PC-9 (cell line): Measurements from ENCODE around the gene IL16. TPM values are rescaled to one million over a fixed set of nuclear protein-coding genes. Genes with fewer than 3 reads are reported as not detected.

ENCODE experiments used
- BruUV-seq: library from RNA; stranded (reverse); fragments of 400-500 nt; replicated peaks from 2 replicates; lab custom pipeline; 2021; lab: Mats Ljungman, UMichigan
- CTCF ChIA-PET: fragments of 300-600 bp; sonication (Branson Sonifier 250); formaldehyde crosslinking; loops from one replicate; lab custom pipeline; 2022; ENCODE audit warnings: antibody characterized with exemption; lab: Charles Lee
- POLR2A ChIA-PET: fragments of 300-600 bp; sonication (Branson Sonifier 250); formaldehyde crosslinking; loops from one replicate; lab custom pipeline; 2022; ENCODE audit warnings: antibody characterized with exemption; ENCODE audit not compliant: unreplicated experiment; lab: Charles Lee
- DNase-seq, 2 experiments: peaks; one replicate each; pipeline versions ENCODE4 v3.0.0 to v3.0.0-alpha.2; 2015 to 2022; ENCODE audit warnings: mixed read lengths in 1 of 2
- H2AFZ ChIP-seq: fragments of 200-600 bp; sonication (generic); 2 replicates; pipeline ENCODE4 v1.8.1; 2017; ENCODE audit warnings: antibody characterized with exemption
- H3F3A ChIP-seq: fragments of 200-600 bp; sonication (generic); 2 replicates; pipeline ENCODE4 v1.8.1; 2017; ENCODE audit warnings: antibody characterized with exemption, mild to moderate bottlenecking, low read depth; ENCODE audit not compliant: insufficient read depth
- H3K27ac ChIP-seq: fragments of 200-600 bp; sonication (generic); 2 replicates; pipeline ENCODE4 v1.6.1; 2016; ENCODE audit warnings: mixed run types
- H3K27me3 ChIP-seq: fragments of 200-600 bp; sonication (generic); 2 replicates; pipeline ENCODE4 v1.6.1; 2016; ENCODE audit warnings: low read depth, mixed run types; ENCODE audit not compliant: insufficient read depth
- H3K36me3 ChIP-seq: fragments of 200-600 bp; sonication (generic); 2 replicates; pipeline ENCODE4 v1.6.1; 2016; ENCODE audit warnings: low read depth, mixed run types
- H3K4me1 ChIP-seq: fragments of 200-600 bp; sonication (generic); replicated peaks from 2 replicates; pipeline ENCODE4 v1.6.1; 2016; ENCODE audit warnings: mixed run types; ENCODE audit not compliant: insufficient read depth
- H3K4me2 ChIP-seq: fragments of 200-600 bp; sonication (generic); 2 replicates; pipeline ENCODE4 v1.6.1; 2017; ENCODE audit warnings: mixed run types
- H3K4me3 ChIP-seq: fragments of 200-600 bp; sonication (generic); 2 replicates; pipeline ENCODE4 v1.6.1; 2016; ENCODE audit warnings: mixed run types
- H3K79me2 ChIP-seq: fragments of 200-600 bp; sonication (generic); 2 replicates; pipeline ENCODE4 v1.6.1; 2017; ENCODE audit warnings: low read depth, mixed run types
- H3K9me2 ChIP-seq: fragments of 200-600 bp; sonication (generic); 2 replicates; pipeline ENCODE4 v1.8.1; 2017; ENCODE audit warnings: mild to moderate bottlenecking; ENCODE audit not compliant: insufficient read depth
- H3K9me3 ChIP-seq: fragments of 200-600 bp; sonication (generic); 2 replicates; pipeline ENCODE4 v1.8.1; 2016; ENCODE audit warnings: low read depth; ENCODE audit not compliant: insufficient read depth
- H4K20me1 ChIP-seq: fragments of 200-600 bp; sonication (generic); 2 replicates; pipeline ENCODE4 v1.8.1; 2017; ENCODE audit not compliant: insufficient read depth
- EZH2 ChIP-seq: fragments of 200-600 bp; sonication (generic); IDR thresholded peaks from 2 replicates; pipeline ENCODE4 v1.8.0; 2017; ENCODE audit warnings: antibody characterized with exemption, low read depth
- intact Hi-C: fragments of 100-400 bp; cut with micrococcal nuclease; formaldehyde crosslinking; loops from one replicate; pipeline ENCODE4 v1.10.0; 2022; ENCODE audit not compliant: unreplicated experiment
- total RNA-seq: library from RNA; stranded (reverse); gene quantifications from 2 replicates; pipeline ENCODE4 v1.2.3, GENCODE V29; 2021
- TF ChIP-seq, protein P1 (sequence below): fragments of 200-600 bp; sonication (generic); conservative IDR thresholded peaks from 2 replicates; pipeline ENCODE4 v1.6.1; 2017; ENCODE audit warnings: mixed run types, antibody characterized with exemption, mild to moderate bottlenecking, moderate library complexity

IL16 gene
- total RNA-seq, 1 experiment from 2014 or later = 0.50 TPM

DNA sequence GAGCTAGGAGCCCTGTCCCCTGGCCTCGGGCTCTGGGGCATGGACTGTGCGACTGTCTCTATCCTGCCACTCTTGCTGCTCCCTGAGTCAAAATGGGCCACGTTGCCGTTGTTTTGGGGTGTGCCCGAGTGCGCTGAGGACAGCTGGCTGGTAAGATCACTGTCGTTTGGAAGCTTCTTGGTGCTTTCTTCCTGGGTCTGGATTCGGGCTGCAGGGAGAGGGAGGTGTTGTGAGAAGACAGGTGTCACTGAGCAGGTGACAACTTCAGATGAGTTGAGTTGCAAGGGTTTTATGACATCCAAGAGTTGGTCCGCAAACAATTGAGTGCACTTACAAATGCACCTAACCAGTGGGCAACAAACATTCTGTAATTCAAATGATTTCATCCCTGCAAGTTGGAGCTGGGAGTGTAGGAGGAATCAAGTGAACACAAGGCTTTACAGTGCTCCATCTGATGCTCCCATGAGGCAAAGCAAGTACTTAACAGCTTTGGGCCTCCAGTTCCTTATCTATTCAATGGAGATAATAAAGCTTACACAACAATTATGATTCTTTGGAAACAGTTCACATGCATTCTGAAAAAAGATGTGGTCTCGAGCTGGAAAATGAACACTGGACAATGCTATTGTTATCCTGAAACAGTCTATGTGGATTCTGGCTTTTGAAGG lies 138.2 kb downstream of the IL16 start:
- BruUV-seq = no TSS peak
- H3K27me3 ChIP-seq = peaks cover 48% of the 10 kb centered on the region
- no peaks in the 10 kb centered on the region for H3K9me2 ChIP-seq
- no peaks in the 10 kb centered on the region for H3K9me3 ChIP-seq
- H3K4me1 ChIP-seq = no peaks in the 10 kb centered on the region
- no peak for DNase-seq
- H3F3A ChIP-seq = no peaks in the 10 kb centered on the region
- H3K4me2 ChIP-seq = no peak overlapping the region
- H3K79me2 ChIP-seq = no peaks in the 10 kb centered on the region
- POLR2A ChIA-PET = no interaction called here
- H3K27ac ChIP-seq = no peak overlapping the region
- no peak overlapping the region for H3K4me3 ChIP-seq
- CTCF ChIA-PET = no interaction called here
- no peak overlapping the region for H2AFZ ChIP-seq
- intact Hi-C loops = no loop called here
- TF ChIP-seq, protein P1, sequence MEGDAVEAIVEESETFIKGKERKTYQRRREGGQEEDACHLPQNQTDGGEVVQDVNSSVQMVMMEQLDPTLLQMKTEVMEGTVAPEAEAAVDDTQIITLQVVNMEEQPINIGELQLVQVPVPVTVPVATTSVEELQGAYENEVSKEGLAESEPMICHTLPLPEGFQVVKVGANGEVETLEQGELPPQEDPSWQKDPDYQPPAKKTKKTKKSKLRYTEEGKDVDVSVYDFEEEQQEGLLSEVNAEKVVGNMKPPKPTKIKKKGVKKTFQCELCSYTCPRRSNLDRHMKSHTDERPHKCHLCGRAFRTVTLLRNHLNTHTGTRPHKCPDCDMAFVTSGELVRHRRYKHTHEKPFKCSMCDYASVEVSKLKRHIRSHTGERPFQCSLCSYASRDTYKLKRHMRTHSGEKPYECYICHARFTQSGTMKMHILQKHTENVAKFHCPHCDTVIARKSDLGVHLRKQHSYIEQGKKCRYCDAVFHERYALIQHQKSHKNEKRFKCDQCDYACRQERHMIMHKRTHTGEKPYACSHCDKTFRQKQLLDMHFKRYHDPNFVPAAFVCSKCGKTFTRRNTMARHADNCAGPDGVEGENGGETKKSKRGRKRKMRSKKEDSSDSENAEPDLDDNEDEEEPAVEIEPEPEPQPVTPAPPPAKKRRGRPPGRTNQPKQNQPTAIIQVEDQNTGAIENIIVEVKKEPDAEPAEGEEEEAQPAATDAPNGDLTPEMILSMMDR = no peak
- no peak for TF ChIP-seq EZH2
- no peaks in the 10 kb centered on the region for H4K20me1 ChIP-seq
- no peaks in the 10 kb centered on the region for H3K36me3 ChIP-seq

DNA sequence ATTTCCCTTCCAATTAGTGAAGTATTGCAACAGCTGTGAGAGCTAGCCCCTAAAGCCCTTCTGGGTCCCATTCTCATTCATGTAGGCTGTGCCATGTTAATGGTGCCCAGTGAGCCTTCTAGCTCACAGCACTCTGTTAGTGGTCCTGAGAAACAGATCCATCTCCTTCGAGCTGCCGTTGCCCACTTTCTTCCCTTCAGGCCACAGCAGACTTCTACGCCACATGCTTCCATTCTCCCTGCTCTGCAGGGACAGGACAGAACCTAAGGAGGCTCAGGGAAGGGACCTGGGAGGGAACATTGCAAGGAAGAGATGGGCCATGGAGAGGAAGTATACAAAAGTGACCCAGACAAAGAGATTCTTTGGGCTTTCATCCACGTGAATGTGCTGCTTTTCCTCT lies 139.0 kb downstream of the IL16 start:
- no peak overlapping the region for H3K4me2 ChIP-seq
- no peaks in the 10 kb centered on the region for H3K36me3 ChIP-seq
- no peaks in the 10 kb centered on the region for H3K9me2 ChIP-seq
- no peaks in the 10 kb centered on the region for H3F3A ChIP-seq
- no peak overlapping the region for H2AFZ ChIP-seq
- POLR2A ChIA-PET = no interaction called here
- H3K9me3 ChIP-seq = no peaks in the 10 kb centered on the region
- TF ChIP-seq, protein P1 = no peak
- no peak for TF ChIP-seq EZH2
- no peak for DNase-seq
- CTCF ChIA-PET = no interaction called here
- no peak overlapping the region for H3K27ac ChIP-seq
- intact Hi-C loops = loop anchor here (1.0 kb wide), 1 partner anchor 60 kb away; no protein-coding TSS in a partner anchor
- H3K4me3 ChIP-seq = no peak overlapping the region
- H3K79me2 ChIP-seq = no peaks in the 10 kb centered on the region
- H3K27me3 ChIP-seq = peaks cover 47% of the 10 kb centered on the region
- no peaks in the 10 kb centered on the region for H3K4me1 ChIP-seq
- BruUV-seq = no TSS peak
- H4K20me1 ChIP-seq = no peaks in the 10 kb centered on the region

DNA sequence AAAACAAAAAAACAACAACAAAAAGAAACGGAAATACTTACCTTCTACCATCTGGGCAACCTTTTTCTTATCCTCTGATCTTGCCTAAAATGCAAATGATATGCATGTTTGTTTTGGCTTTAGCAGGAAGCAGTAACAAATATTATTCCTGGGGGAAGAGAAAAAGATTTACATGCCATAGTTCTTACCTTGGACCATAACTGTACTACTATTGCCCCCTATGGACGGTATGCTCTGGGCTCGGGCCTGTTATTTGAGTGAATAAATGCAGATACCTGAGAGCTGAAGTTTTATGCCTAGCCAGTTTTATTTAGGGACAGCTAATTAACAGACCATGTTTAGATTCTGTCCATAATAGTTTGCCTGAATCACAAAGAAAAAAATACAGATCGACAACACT lies 139.9 kb downstream of the IL16 start:
- CTCF ChIA-PET = interaction anchor here (0.7 kb wide), 1 partner anchor 960 kb away, joined by 3 read pairs; no protein-coding TSS in a partner anchor
- H3K4me2 ChIP-seq = no peak overlapping the region
- H3K36me3 ChIP-seq = no peaks in the 10 kb centered on the region
- DNase-seq = no peak
- POLR2A ChIA-PET = no interaction called here
- peaks cover 44% of the 10 kb centered on the region for H3K27me3 ChIP-seq
- no peaks in the 10 kb centered on the region for H3K79me2 ChIP-seq
- no peaks in the 10 kb centered on the region for H3K9me2 ChIP-seq
- no peak overlapping the region for H3K4me3 ChIP-seq
- BruUV-seq = no TSS peak
- no peak overlapping the region for H2AFZ ChIP-seq
- intact Hi-C loops = loop anchor here (1.0 kb wide), 1 partner anchor 61 kb away; no protein-coding TSS in a partner anchor
- H3K27ac ChIP-seq = no peak overlapping the region
- no peak for TF ChIP-seq EZH2
- TF ChIP-seq, protein P1 = no peak; the same call in 1 of the 2 replicates
- no peaks in the 10 kb centered on the region for H4K20me1 ChIP-seq
- no peaks in the 10 kb centered on the region for H3F3A ChIP-seq
- no peaks in the 10 kb centered on the region for H3K4me1 ChIP-seq
- H3K9me3 ChIP-seq = no peaks in the 10 kb centered on the region
